HepG2 (cell line): ENCODE results near the gene SP140L. TPM values are rescaled to one million over a fixed set of nuclear protein-coding genes. Genes with fewer than 3 reads are reported as not detected.

Source experiments
- BORCS8-MEF2B ChIP-seq: sonication (generic); formaldehyde crosslinking; IDR thresholded peaks from 2 replicates; pipeline ENCODE4 v1.8.0; 2022; ENCODE audit warnings: mild to moderate bottlenecking, missing genetic modification reagents
- CENPT ChIP-seq: sonication (generic); formaldehyde crosslinking; IDR thresholded peaks from 2 replicates; pipeline ENCODE4 v1.8.0; 2022; ENCODE audit warnings: low read depth, mild to moderate bottlenecking, moderate library complexity, missing genetic modification reagents
- FOXM1 ChIP-seq: sonication (generic); formaldehyde crosslinking; IDR thresholded peaks from 2 replicates; pipeline ENCODE4 v1.5.0; 2020; ENCODE audit warnings: missing genetic modification reagents
- NCOA2 ChIP-seq: sonication (generic); formaldehyde crosslinking; IDR thresholded peaks from 2 replicates; pipeline ENCODE4 v1.8.0; 2022; ENCODE audit warnings: inconsistent platforms
- RBM39 ChIP-seq: fragments of 200-400 bp; formaldehyde crosslinking; IDR thresholded peaks from one replicate; pipeline ENCODE4 v1.6.1; 2018; ENCODE audit warnings: antibody characterized with exemption, mild to moderate bottlenecking, low read depth, low read length; ENCODE audit not compliant: poor library complexity, severe bottlenecking
- RXRB ChIP-seq: IDR thresholded peaks from 2 replicates; pipeline ENCODE4 v1.6.1; 2016; ENCODE audit warnings: borderline replicate concordance, missing genetic modification reagents, missing compliant biosample characterization
- SP2 ChIP-seq: sonication (generic); formaldehyde crosslinking; IDR thresholded peaks from 2 replicates; pipeline ENCODE4 v1.5.1; 2020; ENCODE audit warnings: mild to moderate bottlenecking, missing genetic modification reagents
- SRSF4 ChIP-seq: fragments of 200-400 bp; formaldehyde crosslinking; IDR thresholded peaks from one replicate; pipeline ENCODE4 v1.6.1; 2018; ENCODE audit warnings: mild to moderate bottlenecking, low read depth, low read length, moderate library complexity; ENCODE audit not compliant: poor library complexity, severe bottlenecking
- SUZ12 ChIP-seq: fragments of 150-350 bp; IDR thresholded peaks from 2 replicates; pipeline ENCODE4 v1.6.1; 2014; ENCODE audit warnings: low read depth, low read length
- ZFP36 ChIP-seq: fragments of 150-350 bp; IDR thresholded peaks from 2 replicates; pipeline ENCODE4 v1.6.1; 2018; ENCODE audit warnings: borderline replicate concordance, low read length, low read depth; ENCODE audit not compliant: partially characterized antibody
- ZNF101 ChIP-seq: sonication (generic); formaldehyde crosslinking; IDR thresholded peaks from 2 replicates; pipeline ENCODE4 v1.4.0; 2020; ENCODE audit warnings: mild to moderate bottlenecking, low read depth, missing genetic modification reagents, borderline replicate concordance
- ZNF7 ChIP-seq: IDR thresholded peaks from 2 replicates; pipeline ENCODE4 v1.6.1; 2016; ENCODE audit warnings: missing biosample characterization, missing genetic modification reagents
- polyA plus RNA-seq, 8 experiments: library from polyadenylated mRNA; depleted of rRNA in 3 of 8; stranded (reverse) in 7 of 8; unstranded in 1 of 8; fragments of >200 nt; fragmentation: Illumina TruSeq in 4 of 8; extraction: Trizol in 4 of 8; gene quantifications; 2 replicates each; pipeline versions ENCODE4 v1.2.1 to v1.2.3, GENCODE V29; 2011 to 2016; ENCODE audit warnings: low read depth in 4 of 8, missing spikeins in 1 of 8, mixed read lengths in 1 of 8; ENCODE audit not compliant: insufficient read depth in 1 of 8
- total RNA-seq, 5 experiments: library from RNA; depleted of rRNA; stranded (reverse); fragments of >200 nt; fragmentation: Illumina TruSeq; extraction: Trizol; gene quantifications; 2 replicates each; pipeline ENCODE4 v1.2.3, GENCODE V29; 2016; ENCODE audit warnings: low read depth in 1 of 5
- TF ChIP-seq, protein P1 (sequence below): sonication (generic); formaldehyde crosslinking; IDR thresholded peaks from 2 replicates; pipeline ENCODE4 v1.4.0; 2020; ENCODE audit warnings: missing genetic modification reagents
- TF ChIP-seq, protein P2 (sequence below): IDR thresholded peaks from 2 replicates; pipeline ENCODE4 v1.6.1; 2016; ENCODE audit warnings: mild to moderate bottlenecking, missing biosample characterization, missing genetic modification reagents
- TF ChIP-seq, protein P3 (sequence below): sonication (generic); formaldehyde crosslinking; IDR thresholded peaks from 2 replicates; pipeline ENCODE4 v1.4.0; 2020; ENCODE audit warnings: missing genetic modification reagents
- TF ChIP-seq, protein P4 (sequence below): sonication (generic); formaldehyde crosslinking; IDR thresholded peaks from 2 replicates; pipeline ENCODE4 v1.8.1; 2022; ENCODE audit warnings: mild to moderate bottlenecking, missing genetic modification reagents
- TF ChIP-seq, protein P5 (sequence below): sonication (generic); formaldehyde crosslinking; IDR thresholded peaks from 2 replicates; pipeline ENCODE4 v1.4.0; 2020; ENCODE audit warnings: missing genetic modification reagents

Gene SP140L
- total and polyA plus RNA-seq, 2 of the 13 experiments (the other 11 are each of a cell fraction or from before 2014, with no cell fraction given): 10.9 to 17.5 TPM

DNA sequence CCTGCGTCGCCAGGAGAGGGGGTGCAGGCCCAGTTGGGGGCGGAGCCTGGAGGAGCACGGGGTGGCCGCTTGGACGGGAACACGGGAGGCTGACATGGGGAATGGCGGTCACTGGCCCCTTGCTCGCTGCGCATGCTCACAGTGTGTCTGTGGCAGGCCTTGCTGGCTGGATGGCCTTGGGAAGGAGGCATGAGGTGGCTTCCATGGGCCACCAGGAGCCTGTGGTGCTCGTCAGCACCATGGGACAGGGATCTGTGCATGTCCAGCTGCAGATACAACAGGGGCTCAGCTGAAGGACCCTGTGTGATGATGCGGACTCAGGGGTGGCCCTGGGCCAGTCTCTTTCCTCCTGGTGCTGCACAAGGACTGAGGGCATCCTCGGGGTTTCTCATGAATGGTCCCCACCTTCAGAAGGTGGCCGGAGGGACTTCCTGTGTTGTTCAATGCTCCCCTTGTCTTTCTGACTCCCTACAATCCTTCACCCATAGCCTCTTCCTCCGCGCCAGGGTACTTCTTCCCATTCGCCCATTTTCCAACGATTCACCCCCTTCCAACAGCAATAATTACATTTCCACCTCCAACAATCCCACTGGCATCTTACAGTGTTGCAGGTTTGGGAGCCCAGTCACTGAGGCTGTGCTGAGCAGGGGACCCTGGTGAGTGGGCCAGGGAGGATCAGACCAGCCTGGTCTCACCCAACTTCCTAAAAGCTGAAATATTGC lies 3.4 kb upstream of the SP140L start (continued):
- 0 out of 2 replicates have a peak, but pooled peaks have one; percentile 19 for TF ChIP-seq ZNF7
- TF ChIP-seq BORCS8-MEF2B (CRISPR knock-in tag): peak; percentile 45; the same call in 1 of the 2 replicates
- no peak for TF ChIP-seq ZNF101
- TF ChIP-seq CENPT (CRISPR knock-in tag): 0 out of 2 replicates have a peak, but pooled peaks have one; percentile 42
- TF ChIP-seq ZFP36: no peak
- TF ChIP-seq RXRB (CRISPR knock-in tag): peak; percentile 66; the same call in 1 of the 2 replicates
- TF ChIP-seq FOXM1: no peak
- no peak for TF ChIP-seq SUZ12
- TF ChIP-seq SRSF4: no peak
- TF ChIP-seq, protein P1, sequence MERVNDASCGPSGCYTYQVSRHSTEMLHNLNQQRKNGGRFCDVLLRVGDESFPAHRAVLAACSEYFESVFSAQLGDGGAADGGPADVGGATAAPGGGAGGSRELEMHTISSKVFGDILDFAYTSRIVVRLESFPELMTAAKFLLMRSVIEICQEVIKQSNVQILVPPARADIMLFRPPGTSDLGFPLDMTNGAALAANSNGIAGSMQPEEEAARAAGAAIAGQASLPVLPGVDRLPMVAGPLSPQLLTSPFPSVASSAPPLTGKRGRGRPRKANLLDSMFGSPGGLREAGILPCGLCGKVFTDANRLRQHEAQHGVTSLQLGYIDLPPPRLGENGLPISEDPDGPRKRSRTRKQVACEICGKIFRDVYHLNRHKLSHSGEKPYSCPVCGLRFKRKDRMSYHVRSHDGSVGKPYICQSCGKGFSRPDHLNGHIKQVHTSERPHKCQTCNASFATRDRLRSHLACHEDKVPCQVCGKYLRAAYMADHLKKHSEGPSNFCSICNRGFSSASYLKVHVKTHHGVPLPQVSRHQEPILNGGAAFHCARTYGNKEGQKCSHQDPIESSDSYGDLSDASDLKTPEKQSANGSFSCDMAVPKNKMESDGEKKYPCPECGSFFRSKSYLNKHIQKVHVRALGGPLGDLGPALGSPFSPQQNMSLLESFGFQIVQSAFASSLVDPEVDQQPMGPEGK (CRISPR knock-in tag): peak; percentile 65
- no peak for TF ChIP-seq SP2
- TF ChIP-seq, protein P2, sequence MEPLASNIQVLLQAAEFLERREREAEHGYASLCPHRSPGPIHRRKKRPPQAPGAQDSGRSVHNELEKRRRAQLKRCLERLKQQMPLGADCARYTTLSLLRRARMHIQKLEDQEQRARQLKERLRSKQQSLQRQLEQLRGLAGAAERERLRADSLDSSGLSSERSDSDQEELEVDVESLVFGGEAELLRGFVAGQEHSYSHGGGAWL (CRISPR knock-in tag): peak; percentile 41; the same call in 1 of the 2 replicates
- peak; percentile 41 for TF ChIP-seq RBM39
- TF ChIP-seq, protein P3, sequence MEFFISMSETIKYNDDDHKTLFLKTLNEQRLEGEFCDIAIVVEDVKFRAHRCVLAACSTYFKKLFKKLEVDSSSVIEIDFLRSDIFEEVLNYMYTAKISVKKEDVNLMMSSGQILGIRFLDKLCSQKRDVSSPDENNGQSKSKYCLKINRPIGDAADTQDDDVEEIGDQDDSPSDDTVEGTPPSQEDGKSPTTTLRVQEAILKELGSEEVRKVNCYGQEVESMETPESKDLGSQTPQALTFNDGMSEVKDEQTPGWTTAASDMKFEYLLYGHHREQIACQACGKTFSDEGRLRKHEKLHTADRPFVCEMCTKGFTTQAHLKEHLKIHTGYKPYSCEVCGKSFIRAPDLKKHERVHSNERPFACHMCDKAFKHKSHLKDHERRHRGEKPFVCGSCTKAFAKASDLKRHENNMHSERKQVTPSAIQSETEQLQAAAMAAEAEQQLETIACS (CRISPR knock-in tag): no peak
- TF ChIP-seq, protein P4, sequence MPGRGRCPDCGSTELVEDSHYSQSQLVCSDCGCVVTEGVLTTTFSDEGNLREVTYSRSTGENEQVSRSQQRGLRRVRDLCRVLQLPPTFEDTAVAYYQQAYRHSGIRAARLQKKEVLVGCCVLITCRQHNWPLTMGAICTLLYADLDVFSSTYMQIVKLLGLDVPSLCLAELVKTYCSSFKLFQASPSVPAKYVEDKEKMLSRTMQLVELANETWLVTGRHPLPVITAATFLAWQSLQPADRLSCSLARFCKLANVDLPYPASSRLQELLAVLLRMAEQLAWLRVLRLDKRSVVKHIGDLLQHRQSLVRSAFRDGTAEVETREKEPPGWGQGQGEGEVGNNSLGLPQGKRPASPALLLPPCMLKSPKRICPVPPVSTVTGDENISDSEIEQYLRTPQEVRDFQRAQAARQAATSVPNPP (CRISPR knock-in tag): no peak
- TF ChIP-seq NCOA2 (CRISPR knock-in tag): peak; percentile 28; the same call in 1 of the 2 replicates
- TF ChIP-seq, protein P5, sequence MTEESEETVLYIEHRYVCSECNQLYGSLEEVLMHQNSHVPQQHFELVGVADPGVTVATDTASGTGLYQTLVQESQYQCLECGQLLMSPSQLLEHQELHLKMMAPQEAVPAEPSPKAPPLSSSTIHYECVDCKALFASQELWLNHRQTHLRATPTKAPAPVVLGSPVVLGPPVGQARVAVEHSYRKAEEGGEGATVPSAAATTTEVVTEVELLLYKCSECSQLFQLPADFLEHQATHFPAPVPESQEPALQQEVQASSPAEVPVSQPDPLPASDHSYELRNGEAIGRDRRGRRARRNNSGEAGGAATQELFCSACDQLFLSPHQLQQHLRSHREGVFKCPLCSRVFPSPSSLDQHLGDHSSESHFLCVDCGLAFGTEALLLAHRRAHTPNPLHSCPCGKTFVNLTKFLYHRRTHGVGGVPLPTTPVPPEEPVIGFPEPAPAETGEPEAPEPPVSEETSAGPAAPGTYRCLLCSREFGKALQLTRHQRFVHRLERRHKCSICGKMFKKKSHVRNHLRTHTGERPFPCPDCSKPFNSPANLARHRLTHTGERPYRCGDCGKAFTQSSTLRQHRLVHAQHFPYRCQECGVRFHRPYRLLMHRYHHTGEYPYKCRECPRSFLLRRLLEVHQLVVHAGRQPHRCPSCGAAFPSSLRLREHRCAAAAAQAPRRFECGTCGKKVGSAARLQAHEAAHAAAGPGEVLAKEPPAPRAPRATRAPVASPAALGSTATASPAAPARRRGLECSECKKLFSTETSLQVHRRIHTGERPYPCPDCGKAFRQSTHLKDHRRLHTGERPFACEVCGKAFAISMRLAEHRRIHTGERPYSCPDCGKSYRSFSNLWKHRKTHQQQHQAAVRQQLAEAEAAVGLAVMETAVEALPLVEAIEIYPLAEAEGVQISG: peak; percentile 80
